ENCODE measurements around the gene ITPR1. TPM values are rescaled to one million over a fixed set of nuclear protein-coding genes. Genes with fewer than 3 reads are reported as not detected.

Gene ITPR1
- total and polyA plus RNA-seq, 2 experiments from 2014 or later = 6.8 to 21.0 TPM

DNA sequence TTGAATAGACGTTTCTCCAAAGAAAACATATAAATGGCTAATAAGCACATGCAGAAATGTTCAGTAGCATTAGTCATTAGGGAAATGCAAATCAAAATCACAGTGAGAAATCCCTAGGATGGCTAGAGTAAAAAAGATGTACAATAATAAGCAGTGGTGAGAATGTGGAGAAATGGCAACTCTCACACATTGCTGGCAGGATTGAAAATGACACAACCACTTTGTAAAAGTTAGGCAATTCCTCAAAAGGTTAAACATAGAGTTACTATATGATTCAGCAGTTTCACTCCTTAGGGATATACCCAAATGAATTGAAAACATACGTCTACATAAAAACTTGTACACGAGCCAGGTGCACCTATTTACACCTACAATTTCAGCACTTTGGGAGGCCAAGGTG, 108.7 kb downstream of the ITPR1 start (continued):
- TF ChIP-seq, protein P1, sequence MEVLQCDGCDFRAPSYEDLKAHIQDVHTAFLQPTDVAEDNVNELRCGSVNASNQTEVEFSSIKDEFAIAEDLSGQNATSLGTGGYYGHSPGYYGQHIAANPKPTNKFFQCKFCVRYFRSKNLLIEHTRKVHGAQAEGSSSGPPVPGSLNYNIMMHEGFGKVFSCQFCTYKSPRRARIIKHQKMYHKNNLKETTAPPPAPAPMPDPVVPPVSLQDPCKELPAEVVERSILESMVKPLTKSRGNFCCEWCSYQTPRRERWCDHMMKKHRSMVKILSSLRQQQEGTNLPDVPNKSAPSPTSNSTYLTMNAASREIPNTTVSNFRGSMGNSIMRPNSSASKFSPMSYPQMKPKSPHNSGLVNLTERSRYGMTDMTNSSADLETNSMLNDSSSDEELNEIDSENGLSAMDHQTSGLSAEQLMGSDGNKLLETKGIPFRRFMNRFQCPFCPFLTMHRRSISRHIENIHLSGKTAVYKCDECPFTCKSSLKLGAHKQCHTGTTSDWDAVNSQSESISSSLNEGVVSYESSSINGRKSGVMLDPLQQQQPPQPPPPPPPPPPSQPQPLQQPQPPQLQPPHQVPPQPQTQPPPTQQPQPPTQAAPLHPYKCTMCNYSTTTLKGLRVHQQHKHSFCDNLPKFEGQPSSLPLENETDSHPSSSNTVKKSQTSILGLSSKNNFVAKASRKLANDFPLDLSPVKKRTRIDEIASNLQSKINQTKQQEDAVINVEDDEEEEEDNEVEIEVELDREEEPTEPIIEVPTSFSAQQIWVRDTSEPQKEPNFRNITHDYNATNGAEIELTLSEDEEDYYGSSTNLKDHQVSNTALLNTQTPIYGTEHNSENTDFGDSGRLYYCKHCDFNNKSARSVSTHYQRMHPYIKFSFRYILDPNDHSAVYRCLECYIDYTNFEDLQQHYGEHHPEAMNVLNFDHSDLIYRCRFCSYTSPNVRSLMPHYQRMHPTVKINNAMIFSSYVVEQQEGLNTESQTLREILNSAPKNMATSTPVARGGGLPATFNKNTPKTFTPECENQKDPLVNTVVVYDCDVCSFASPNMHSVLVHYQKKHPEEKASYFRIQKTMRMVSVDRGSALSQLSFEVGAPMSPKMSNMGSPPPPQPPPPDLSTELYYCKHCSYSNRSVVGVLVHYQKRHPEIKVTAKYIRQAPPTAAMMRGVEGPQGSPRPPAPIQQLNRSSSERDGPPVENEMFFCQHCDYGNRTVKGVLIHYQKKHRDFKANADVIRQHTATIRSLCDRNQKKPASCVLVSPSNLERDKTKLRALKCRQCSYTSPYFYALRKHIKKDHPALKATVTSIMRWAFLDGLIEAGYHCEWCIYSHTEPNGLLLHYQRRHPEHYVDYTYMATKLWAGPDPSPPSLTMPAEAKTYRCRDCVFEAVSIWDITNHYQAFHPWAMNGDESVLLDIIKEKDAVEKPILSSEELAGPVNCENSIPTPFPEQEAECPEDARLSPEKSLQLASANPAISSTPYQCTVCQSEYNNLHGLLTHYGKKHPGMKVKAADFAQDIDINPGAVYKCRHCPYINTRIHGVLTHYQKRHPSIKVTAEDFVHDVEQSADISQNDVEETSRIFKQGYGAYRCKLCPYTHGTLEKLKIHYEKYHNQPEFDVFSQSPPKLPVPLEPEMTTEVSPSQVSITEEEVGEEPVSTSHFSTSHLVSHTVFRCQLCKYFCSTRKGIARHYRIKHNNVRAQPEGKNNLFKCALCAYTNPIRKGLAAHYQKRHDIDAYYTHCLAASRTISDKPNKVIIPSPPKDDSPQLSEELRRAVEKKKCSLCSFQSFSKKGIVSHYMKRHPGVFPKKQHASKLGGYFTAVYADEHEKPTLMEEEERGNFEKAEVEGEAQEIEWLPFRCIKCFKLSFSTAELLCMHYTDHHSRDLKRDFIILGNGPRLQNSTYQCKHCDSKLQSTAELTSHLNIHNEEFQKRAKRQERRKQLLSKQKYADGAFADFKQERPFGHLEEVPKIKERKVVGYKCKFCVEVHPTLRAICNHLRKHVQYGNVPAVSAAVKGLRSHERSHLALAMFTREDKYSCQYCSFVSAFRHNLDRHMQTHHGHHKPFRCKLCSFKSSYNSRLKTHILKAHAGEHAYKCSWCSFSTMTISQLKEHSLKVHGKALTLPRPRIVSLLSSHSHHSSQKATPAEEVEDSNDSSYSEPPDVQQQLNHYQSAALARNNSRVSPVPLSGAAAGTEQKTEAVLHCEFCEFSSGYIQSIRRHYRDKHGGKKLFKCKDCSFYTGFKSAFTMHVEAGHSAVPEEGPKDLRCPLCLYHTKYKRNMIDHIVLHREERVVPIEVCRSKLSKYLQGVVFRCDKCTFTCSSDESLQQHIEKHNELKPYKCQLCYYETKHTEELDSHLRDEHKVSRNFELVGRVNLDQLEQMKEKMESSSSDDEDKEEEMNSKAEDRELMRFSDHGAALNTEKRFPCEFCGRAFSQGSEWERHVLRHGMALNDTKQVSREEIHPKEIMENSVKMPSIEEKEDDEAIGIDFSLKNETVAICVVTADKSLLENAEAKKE (CRISPR knock-in tag; IDR thresholded peaks at IDR 0.05) = no peak
- TF ChIP-seq, protein P2, sequence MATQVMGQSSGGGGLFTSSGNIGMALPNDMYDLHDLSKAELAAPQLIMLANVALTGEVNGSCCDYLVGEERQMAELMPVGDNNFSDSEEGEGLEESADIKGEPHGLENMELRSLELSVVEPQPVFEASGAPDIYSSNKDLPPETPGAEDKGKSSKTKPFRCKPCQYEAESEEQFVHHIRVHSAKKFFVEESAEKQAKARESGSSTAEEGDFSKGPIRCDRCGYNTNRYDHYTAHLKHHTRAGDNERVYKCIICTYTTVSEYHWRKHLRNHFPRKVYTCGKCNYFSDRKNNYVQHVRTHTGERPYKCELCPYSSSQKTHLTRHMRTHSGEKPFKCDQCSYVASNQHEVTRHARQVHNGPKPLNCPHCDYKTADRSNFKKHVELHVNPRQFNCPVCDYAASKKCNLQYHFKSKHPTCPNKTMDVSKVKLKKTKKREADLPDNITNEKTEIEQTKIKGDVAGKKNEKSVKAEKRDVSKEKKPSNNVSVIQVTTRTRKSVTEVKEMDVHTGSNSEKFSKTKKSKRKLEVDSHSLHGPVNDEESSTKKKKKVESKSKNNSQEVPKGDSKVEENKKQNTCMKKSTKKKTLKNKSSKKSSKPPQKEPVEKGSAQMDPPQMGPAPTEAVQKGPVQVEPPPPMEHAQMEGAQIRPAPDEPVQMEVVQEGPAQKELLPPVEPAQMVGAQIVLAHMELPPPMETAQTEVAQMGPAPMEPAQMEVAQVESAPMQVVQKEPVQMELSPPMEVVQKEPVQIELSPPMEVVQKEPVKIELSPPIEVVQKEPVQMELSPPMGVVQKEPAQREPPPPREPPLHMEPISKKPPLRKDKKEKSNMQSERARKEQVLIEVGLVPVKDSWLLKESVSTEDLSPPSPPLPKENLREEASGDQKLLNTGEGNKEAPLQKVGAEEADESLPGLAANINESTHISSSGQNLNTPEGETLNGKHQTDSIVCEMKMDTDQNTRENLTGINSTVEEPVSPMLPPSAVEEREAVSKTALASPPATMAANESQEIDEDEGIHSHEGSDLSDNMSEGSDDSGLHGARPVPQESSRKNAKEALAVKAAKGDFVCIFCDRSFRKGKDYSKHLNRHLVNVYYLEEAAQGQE (IDR thresholded peaks at IDR 0.05; ENCODE audit: unreplicated experiment) = no peak
- TF ChIP-seq STAT1 (IDR thresholded peaks at IDR 0.05; ENCODE audit: unreplicated experiment) (no peak), POLR2AphosphoS5 (IDR thresholded peaks at IDR 0.05; ENCODE audit: low read depth) (no peak), JUNB (IDR thresholded peaks at IDR 0.05; ENCODE audit: unreplicated experiment) (no peak), NANOG (IDR thresholded peaks at IDR 0.05; ENCODE audit: borderline replicate concordance) (no peak)
- TF ChIP-seq, protein P3, sequence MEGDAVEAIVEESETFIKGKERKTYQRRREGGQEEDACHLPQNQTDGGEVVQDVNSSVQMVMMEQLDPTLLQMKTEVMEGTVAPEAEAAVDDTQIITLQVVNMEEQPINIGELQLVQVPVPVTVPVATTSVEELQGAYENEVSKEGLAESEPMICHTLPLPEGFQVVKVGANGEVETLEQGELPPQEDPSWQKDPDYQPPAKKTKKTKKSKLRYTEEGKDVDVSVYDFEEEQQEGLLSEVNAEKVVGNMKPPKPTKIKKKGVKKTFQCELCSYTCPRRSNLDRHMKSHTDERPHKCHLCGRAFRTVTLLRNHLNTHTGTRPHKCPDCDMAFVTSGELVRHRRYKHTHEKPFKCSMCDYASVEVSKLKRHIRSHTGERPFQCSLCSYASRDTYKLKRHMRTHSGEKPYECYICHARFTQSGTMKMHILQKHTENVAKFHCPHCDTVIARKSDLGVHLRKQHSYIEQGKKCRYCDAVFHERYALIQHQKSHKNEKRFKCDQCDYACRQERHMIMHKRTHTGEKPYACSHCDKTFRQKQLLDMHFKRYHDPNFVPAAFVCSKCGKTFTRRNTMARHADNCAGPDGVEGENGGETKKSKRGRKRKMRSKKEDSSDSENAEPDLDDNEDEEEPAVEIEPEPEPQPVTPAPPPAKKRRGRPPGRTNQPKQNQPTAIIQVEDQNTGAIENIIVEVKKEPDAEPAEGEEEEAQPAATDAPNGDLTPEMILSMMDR (conservative IDR thresholded peaks at IDR 0.05; ENCODE audit: low read depth in 2 of 2) = no peak

All from GM23338 (cell line).